Loucy (cell line): ENCODE measurements around the gene CDH13.

Experiments used
- H2AFZ ChIP-seq: fragments of 200-600 bp; sonication (generic); 2 replicates; pipeline ENCODE4 v1.6.0; 2016; ENCODE audit warnings: antibody characterized with exemption, mild to moderate bottlenecking, low read length, moderate library complexity
- H3F3A ChIP-seq: fragments of 200-600 bp; 2 replicates; pipeline ENCODE4 v1.6.0; 2016; ENCODE audit warnings: antibody characterized with exemption, low read depth, mild to moderate bottlenecking
- H3K27me3 ChIP-seq: fragments of 200-600 bp; sonication (generic); 2 replicates; pipeline ENCODE4 v1.6.1; 2014; ENCODE audit warnings: low read length, mild to moderate bottlenecking; ENCODE audit not compliant: insufficient read depth, poor library complexity, severe bottlenecking
- H3K36me3 ChIP-seq: fragments of 200-600 bp; sonication (generic); 2 replicates; pipeline ENCODE4 v1.6.1; 2016; ENCODE audit warnings: low read length; ENCODE audit not compliant: insufficient read depth
- H3K4me1 ChIP-seq: fragments of 200-600 bp; sonication (generic); 2 replicates; pipeline ENCODE4 v1.5.1; 2014; ENCODE audit warnings: low read length, mild to moderate bottlenecking; ENCODE audit not compliant: insufficient read depth, poor library complexity, severe bottlenecking
- H3K4me2 ChIP-seq: fragments of 200-600 bp; sonication (generic); 2 replicates; pipeline ENCODE4 v1.6.0; 2014; ENCODE audit warnings: antibody characterized with exemption, low read length, low read depth, mild to moderate bottlenecking; ENCODE audit not compliant: poor library complexity, severe bottlenecking
- H3K4me3 ChIP-seq: fragments of 200-600 bp; sonication (generic); 2 replicates; pipeline ENCODE4 v1.5.1; 2014; ENCODE audit warnings: low read length, mild to moderate bottlenecking, mixed read lengths; ENCODE audit not compliant: poor library complexity, severe bottlenecking
- H3K79me2 ChIP-seq: fragments of 200-600 bp; sonication (generic); 2 replicates; pipeline ENCODE4 v1.6.1; 2014; ENCODE audit warnings: low read length; ENCODE audit not compliant: insufficient read depth
- H3K9ac ChIP-seq: fragments of 200-600 bp; sonication (generic); 2 replicates; pipeline ENCODE4 v1.6.0; 2014; ENCODE audit warnings: mild to moderate bottlenecking, low read depth, low read length, moderate library complexity; ENCODE audit not compliant: poor library complexity, severe bottlenecking
- H3K9me2 ChIP-seq: fragments of 200-600 bp; sonication (generic); replicated peaks from 2 replicates; pipeline ENCODE4 v1.6.1; 2016; ENCODE audit warnings: low read depth, low read length, mixed read lengths
- H3K9me3 ChIP-seq: fragments of 200-600 bp; sonication (generic); 2 replicates; pipeline ENCODE4 v1.6.1; 2014; ENCODE audit warnings: mild to moderate bottlenecking, antibody characterized with exemption, low read length, low read depth; ENCODE audit not compliant: insufficient read depth
- H4K20me1 ChIP-seq: fragments of 200-600 bp; sonication (generic); 2 replicates; pipeline ENCODE4 v1.6.0; 2014; ENCODE audit warnings: antibody characterized with exemption, low read length, mild to moderate bottlenecking; ENCODE audit not compliant: insufficient read depth, poor library complexity, severe bottlenecking
- EZH2phosphoT487 ChIP-seq: fragments of 200-600 bp; IDR thresholded peaks from 2 replicates; pipeline ENCODE4 v1.6.1; 2018; ENCODE audit warnings: antibody characterized with exemption, mild to moderate bottlenecking, moderate library complexity, borderline replicate concordance
- TF ChIP-seq, protein P1 (sequence below): fragments of 200-600 bp; sonication (generic); conservative IDR thresholded peaks from 2 replicates; pipeline ENCODE4 v1.5.1; 2014; ENCODE audit warnings: mild to moderate bottlenecking, antibody characterized with exemption, low read length

The CDH13 gene

DNA sequence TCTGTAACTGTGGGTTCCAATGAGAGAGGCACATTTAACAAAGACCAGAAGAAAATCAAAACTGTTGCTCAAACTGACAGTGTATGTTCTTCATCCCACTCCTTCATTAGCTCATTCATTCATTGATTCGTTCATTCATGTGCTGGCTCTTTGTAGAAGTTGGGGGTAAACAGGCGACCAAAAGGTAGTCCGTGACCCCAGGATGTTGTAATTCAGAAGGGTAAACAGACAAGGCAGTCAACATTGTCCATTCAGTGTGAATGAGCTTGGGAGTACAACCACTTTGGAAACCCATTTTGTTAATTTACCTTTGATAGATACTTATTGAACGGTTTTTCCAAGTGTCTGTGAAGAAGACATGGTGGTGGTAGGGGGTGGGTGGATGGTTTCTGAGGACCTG lies 26.1 kb downstream of the CDH13 start:
- TF ChIP-seq, protein P1, sequence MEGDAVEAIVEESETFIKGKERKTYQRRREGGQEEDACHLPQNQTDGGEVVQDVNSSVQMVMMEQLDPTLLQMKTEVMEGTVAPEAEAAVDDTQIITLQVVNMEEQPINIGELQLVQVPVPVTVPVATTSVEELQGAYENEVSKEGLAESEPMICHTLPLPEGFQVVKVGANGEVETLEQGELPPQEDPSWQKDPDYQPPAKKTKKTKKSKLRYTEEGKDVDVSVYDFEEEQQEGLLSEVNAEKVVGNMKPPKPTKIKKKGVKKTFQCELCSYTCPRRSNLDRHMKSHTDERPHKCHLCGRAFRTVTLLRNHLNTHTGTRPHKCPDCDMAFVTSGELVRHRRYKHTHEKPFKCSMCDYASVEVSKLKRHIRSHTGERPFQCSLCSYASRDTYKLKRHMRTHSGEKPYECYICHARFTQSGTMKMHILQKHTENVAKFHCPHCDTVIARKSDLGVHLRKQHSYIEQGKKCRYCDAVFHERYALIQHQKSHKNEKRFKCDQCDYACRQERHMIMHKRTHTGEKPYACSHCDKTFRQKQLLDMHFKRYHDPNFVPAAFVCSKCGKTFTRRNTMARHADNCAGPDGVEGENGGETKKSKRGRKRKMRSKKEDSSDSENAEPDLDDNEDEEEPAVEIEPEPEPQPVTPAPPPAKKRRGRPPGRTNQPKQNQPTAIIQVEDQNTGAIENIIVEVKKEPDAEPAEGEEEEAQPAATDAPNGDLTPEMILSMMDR, result no peak
- no peak for TF ChIP-seq EZH2phosphoT487
- peak overlapping the region; percentile 68 for H3K4me2 ChIP-seq
- H3K27me3 ChIP-seq, result no peaks in the 10 kb centered on the region
- H3F3A ChIP-seq, result 0 out of 2 replicates have a peak, but pooled peaks cover 5% of the 10 kb centered on the region
- H3K79me2 ChIP-seq, result no peaks in the 10 kb centered on the region
- H3K9ac ChIP-seq, result no peak overlapping the region
- no peak overlapping the region for H2AFZ ChIP-seq
- H3K9me3 ChIP-seq, result no peaks in the 10 kb centered on the region
- H3K4me1 ChIP-seq, result peaks cover 58% of the 10 kb centered on the region
- no peaks in the 10 kb centered on the region for H3K36me3 ChIP-seq
- H3K9me2 ChIP-seq, result no peaks in the 10 kb centered on the region
- H4K20me1 ChIP-seq, result no peaks in the 10 kb centered on the region
- H3K4me3 ChIP-seq, result no peak overlapping the region

DNA sequence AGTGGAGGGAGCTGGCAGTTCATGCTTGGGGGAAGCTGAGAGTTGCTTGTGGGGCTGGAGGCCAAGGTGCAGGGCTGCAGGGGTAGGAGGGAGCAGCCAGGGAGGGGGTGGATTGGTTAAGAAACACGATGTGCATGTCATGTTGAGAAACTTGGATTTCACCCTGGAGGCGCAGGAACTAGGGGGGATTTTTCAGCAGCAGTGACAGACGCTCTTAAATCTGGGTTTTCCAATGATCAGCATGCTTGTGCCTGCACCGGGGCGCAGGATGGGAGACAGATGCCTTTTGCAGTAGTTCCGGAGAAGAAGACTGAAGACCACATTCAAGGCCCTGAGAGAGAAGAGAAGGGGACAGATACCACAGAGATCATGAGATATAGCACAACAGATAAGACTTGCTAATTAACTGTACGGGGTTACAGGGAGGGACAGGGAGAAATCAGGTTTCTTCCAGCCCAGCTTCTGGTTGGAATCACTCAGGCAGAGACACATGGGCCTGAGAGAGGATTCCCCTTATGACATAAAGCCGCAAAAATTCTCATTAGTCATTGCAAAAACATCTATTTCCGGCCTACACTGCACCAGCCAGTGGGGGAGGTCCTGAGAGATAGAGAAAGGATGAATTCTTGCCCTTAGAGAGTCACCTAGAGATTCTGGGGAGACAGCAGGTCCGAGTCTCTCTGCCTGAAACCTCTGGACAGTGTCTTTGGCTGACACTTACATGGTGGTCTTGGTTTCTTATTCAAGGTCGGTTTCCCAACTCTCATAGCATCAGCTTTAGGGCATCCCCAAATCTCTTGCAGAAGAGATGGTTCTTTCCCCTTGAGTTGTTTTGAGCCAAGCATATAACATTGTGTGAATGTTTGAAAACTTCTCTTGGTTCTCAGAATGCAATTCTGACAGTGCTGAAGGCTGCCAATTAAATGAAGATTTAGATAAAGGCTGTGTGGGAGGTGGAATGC lies 27.1 kb downstream of the CDH13 start:
- no peaks in the 10 kb centered on the region for H3K27me3 ChIP-seq
- no peaks in the 10 kb centered on the region for H3K79me2 ChIP-seq
- peak overlapping the region; percentile 68 for H3K4me2 ChIP-seq
- H3K9me3 ChIP-seq, result no peaks in the 10 kb centered on the region
- H3K4me3 ChIP-seq, result peak overlapping the region; percentile 50
- H3K9me2 ChIP-seq, result no peaks in the 10 kb centered on the region
- H2AFZ ChIP-seq, result no peak overlapping the region
- H4K20me1 ChIP-seq, result no peaks in the 10 kb centered on the region
- no peaks in the 10 kb centered on the region for H3K36me3 ChIP-seq
- TF ChIP-seq, protein P1, result no peak
- no peak for TF ChIP-seq EZH2phosphoT487
- H3K4me1 ChIP-seq, result peaks cover 58% of the 10 kb centered on the region
- H3F3A ChIP-seq, result 0 out of 2 replicates have a peak, but pooled peaks cover 5% of the 10 kb centered on the region
- peak overlapping the region; percentile 24 for H3K9ac ChIP-seq

DNA sequence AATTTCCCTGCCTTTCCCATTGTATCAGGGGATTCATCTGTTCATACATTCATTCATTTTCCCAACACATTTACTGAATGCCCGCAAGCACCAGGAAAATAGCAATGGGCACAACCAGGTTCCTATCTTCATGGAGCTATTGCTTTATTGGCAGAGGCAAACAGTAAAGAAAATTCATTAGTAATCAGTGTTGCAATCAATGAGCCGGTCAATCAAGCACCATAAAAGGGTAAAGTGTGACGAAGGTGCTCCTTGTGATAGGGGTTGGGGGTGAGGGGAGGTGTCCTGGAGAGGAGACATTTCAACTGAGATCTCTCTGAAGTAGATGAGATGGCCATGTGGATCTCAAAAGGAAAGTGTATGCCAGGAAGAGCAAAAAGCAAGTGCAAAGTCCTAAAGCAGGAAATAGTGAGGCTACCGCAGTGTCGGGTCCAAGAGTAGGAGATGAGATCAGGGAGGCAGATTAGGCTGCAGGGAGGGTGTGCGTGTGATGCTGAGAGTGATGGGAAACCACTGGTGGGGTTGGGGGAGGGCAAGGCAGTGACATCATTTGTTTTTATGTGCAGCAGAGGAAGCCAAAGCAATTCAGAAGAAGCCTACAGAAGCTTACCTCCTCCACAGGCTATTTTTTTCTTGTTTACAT lies 28.4 kb downstream of the CDH13 start:
- no peak for TF ChIP-seq EZH2phosphoT487
- TF ChIP-seq, protein P1, result no peak
- Histone ChIP-seq H3K36me3 (no peaks in the 10 kb centered on the region), H3K9me2 (no peaks in the 10 kb centered on the region), H3K27me3 (no peaks in the 10 kb centered on the region), H3K4me2 (peak overlapping the region; percentile 68), H2AFZ (0 out of 2 replicates have a peak overlapping the region, but pooled peaks have one; percentile 15), H3F3A (0 out of 2 replicates have a peak, but pooled peaks cover 5% of the 10 kb centered on the region), H4K20me1 (no peaks in the 10 kb centered on the region), H3K9ac (peak overlapping the region; percentile 33), H3K9me3 (no peaks in the 10 kb centered on the region), H3K4me1 (peaks cover 52% of the 10 kb centered on the region), H3K79me2 (no peaks in the 10 kb centered on the region), H3K4me3 (peak overlapping the region; percentile 59)
